ENCODE results near the gene RAMP3.
"Not testable (repeated sequence)": the region's sequence is repeated elsewhere in the genome, so short reads cannot be mapped to it uniquely, and the experiment has no call there.

Gene RAMP3

DNA sequence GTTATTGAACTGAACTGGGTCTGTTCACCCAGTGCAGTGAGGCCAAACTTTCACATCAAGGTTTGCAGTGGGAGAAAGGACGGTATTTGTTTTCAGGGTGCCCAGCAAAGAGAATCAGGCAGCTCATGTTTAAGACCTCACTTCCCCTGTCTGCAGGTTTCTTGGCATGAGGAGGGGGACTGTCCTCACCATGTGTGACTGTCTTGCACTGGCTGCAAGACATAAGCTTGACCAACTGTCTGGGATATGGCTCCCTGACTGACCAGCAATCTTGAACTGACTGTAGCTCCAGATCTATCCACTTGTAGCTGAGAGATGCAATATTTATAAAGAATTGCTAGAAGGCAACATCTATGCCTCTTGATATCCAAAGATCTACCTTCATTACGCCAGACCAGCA lies 39.9 kb downstream of the RAMP3 start:
- no peak for DNase-seq

DNA sequence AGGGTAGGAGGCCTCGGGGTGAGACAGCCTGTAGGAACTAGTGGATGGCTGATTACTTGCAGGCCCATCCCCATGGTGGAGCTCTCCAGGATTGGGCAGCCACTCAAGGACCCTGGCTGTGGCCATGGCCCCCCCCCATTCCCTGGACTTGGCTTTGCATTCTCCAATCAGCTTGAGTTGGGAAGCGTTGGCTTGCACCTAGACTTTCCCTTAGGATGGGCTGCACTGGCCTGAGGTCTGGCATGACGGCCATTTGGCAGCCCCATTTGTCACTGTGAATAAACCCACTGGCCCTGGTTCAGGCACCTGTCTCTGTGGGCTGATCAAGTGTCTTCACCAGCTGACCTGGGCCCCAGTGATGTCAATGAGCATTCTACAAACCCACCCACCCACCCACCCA lies 41.4 kb downstream of the RAMP3 start:
- no peak for DNase-seq

- no peak for DNase-seq
Observed at GRCh38 chr7:45199506-45199905, 41.9 kb downstream of the RAMP3 start.

GRCh38 chr7:45202625-45203024 lies 45.0 kb downstream of the RAMP3 start:
- no peak for DNase-seq

DNA sequence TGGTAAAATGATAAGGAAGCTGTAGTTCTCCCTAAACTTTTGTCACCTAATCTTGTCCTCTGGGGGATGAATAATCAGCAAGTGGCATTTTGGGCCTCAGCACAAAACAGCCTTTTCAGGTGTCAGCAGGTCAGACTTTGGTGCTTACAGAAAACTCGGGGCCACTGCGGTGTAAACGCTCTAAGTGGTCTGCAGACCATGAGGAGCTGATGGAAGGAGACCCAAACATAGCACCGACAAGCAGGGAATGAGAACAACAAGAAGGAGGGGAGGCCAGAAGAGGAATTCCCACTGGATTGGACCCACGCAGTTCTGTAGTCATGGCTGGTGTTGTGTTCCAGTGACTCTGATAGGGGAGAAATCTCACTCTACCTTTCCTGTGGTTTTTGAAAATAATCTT lies 45.4 kb downstream of the RAMP3 start:
- DNase-seq, result no peak

GRCh38 chr7:45203459-45203858 lies 45.9 kb downstream of the RAMP3 start:
- no peak for DNase-seq

GRCh38 chr7:45203936-45204445 lies 46.4 kb downstream of the RAMP3 start:
- no peak for DNase-seq

GRCh38 chr7:45206266-45206665 lies 48.7 kb downstream of the RAMP3 start:
- not testable (repeated sequence) for DNase-seq

GRCh38 chr7:45209909-45210308 lies 52.3 kb downstream of the RAMP3 start:
- DNase-seq, result not testable (repeated sequence)

DNA sequence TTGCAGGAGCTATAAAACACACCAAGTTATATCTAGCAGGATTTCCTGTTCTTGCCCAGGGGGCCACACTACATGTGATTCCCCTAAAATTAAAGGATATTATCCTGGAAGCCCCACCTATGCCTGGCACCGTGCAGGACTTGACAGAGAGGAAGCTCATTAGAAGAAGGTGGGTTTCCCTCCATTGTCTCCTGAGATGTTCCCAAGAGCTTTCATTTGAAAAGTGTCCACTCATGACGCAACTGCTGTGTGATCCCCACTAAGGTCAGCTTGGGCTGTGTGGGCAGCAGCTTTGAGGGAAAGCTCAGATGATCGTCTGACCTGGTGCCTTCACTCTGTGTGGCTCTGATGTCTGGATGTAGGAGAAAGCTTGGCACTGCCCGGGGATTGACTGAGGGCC lies 53.5 kb downstream of the RAMP3 start:
- no peak for DNase-seq

GRCh38 chr7:45211958-45212357 lies 54.4 kb downstream of the RAMP3 start:
- DNase-seq, result no peak

DNA sequence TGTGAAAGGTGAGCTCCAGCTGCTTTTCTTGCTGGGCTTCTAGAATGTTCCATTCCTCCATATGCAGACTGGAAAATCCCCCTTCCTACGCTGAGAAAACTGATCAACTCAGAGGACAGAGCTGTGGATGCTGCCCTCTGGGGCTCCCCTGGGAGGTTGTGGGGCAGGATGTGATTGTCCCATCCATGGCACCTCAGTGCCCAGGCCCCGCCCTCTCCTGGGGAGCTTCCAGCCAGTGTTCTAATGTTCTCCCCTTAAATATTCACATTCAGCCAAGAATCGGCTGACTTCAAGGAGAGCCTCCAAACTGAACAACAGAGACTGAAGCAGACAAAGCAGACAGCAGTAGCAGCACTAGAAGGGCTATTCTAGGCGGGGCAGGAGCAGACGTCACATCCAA lies 55.0 kb downstream of the RAMP3 start:
- DNase-seq, result no peak

DNA sequence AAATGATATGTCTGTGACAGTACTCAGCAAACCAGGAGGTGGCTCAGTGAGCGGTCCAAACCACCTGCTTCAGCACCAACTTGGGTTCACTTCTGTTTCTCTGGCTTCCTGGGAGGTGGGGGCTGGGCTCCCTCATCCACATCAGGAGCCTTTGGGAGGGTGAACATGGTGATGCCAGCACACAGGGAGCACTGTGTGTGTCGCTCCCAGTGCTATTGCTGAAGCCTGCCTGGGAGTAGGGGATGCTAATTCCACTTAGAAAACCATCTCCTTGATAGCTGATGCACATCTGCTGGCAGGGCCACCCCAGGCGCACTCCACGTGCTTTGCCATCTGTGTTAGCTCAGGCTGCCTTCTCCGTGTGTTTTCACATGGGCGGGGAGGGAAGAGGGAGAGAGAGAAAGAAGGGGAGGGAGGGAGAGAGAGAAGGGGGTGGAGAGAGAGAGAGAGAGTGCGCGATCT lies 58.0 kb downstream of the RAMP3 start:
- DNase-seq, result no peak

DNA sequence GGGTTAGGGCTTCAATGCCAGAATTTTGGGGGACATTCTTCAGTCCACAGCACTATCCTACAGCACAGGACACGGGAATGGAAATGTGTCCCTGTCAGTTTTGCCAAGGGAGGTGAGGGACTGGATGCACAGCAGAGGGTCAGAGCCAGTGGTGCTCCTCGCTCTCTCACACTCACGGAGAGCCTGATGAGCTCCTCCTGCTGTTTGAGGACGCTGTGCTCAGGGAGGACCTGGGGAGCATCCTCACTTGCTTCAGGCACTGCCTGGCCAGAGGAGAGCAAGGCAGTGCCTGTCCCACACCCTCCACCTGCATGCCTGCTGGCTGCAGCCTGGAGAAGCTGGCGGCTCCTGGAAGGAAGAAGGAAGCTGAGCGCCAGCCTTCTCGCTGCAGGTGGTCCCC lies 58.6 kb downstream of the RAMP3 start:
- no peak for DNase-seq

DNA sequence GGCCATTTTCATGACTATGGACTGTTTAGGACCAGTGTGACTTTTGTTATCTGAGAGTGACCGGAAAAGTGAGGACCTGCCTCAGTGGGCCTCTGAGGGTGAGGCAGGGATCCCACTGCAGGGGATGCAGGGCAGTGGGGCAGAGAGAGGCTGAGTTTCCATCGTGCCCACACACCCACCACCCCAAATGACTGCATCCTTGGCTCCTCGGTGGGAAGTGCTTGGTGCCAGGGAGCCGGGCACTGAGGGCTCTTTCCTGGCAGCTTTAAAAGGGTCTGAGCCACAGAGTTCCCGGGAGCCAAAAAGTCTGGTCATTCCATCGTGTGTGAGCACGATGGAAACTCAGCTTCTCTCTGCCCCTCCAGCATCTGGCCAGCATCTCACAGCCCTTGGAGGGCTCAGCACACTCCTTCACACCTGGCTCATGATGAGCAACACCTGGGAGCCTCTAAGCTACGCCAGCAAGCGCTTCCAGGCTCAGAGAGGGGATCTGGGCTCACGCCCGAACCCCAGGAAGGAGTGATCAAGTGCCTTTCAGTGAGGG lies 59.1 kb downstream of the RAMP3 start:
- no peak for DNase-seq

- no peak for DNase-seq
Observed at GRCh38 chr7:45217358-45217757, 59.8 kb downstream of the RAMP3 start.

- no peak for DNase-seq
Observed at GRCh38 chr7:45219130-45219529, 61.5 kb downstream of the RAMP3 start.

DNA sequence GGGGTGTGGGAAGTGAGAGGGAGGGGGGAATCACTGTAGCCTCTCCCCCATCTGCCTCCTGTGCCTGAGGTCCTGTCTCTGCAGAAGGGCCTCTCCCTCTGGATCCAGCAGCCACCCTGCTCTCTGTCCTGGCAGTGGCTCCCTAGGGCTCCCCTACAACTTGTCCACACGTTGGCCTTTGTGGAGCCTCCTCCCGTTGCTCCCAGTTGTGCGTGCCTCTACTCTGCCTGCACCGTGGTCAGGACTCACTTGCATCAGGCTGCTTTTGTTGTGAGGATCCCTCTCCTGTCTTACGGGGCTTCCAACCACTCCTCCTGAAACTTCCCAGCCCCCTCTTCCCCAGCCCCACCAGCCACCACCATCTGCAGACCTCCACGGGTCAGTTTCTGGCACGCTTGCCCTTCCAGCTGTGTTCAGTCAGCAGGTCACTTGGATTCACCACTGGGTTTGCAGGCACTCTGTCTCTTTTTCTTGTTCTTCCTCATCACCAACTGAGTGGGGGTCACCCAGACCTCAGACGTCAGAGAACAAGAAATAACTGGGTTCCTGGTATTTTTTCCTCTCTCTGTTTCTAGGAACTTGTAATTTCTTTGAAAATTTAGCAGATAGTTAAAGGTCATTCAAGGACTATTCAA lies 62.3 kb downstream of the RAMP3 start:
- DNase-seq, result no peak

DNA sequence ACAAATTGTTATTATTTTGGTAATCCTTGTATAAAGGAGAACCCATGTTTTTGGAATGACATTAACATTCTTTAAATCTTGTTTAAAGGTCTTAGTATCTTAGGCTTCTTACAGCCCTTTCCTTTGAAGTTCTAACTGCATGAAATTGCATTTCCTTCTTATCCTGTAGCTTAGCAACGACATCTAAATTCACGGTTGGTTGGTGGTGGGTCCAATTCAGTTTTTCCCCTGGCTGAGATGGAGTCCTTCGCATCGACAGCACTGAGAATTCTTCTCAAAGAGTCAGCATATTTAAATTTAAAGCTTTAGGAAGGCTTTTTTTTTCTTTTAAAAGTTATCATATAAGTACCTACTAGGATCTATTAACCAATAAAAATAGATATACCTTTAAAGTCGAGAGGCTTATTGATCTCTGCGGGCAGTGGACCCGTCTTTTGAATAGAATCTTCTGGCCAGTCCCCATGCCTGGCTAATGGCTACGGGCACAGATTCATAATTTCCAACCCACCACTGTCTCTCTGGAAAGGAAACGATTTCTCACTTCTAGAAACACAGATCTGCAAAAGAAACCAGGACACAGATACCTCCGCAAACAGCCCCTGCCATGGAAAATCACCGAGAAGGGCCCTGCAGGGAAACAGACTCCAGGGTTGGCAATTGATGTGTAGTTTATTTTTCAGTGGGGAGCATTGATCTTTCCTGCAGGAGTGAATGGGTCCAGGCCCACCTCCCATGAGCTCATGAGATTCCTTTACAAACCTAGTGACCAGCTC lies 63.4 kb downstream of the RAMP3 start:
- DNase-seq, result no peak

- no peak for DNase-seq
Observed at GRCh38 chr7:45221896-45222604, 64.5 kb downstream of the RAMP3 start.

DNA sequence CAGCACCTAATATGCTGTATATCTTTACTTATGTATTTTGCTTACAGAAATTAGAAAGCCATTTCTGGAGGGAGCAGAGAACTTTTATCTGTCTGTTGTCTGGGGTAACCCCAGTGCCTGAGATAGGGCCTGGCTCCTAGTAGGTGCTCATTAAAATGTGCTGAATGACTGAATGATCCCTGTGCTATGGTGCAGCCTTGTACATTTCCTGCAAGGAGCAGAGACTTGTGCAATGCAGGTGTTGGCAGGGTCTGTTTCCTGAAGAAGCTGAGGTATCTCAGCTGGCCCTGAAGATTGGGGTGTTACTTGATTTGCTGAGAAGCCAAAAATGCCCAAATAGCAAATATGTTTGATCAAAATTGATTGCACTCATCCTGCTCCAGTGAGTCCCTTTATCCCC lies 65.5 kb downstream of the RAMP3 start:
- DNase-seq, result no peak

GRCh38 chr7:45223728-45224630 lies 66.4 kb downstream of the RAMP3 start:
- DNase-seq, result no peak
